HG03175 (cell line): ENCODE measurements around the gene UBE2L3.
A peak's percentile ranks its signal among the peaks of the same experiment; 100 is the strongest.
"Not testable (repeated sequence)": the region's sequence is repeated elsewhere in the genome, so short reads cannot be mapped to it uniquely, and the experiment has no call there.

Experiments
- ATAC-seq: cut with Tn5 transposase; IDR thresholded peaks from one replicate; pipeline ENCODE4 v1.9.1; 2021; ENCODE audit warnings: mild to moderate bottlenecking, moderate library complexity; ENCODE audit not compliant: unreplicated experiment

Gene UBE2L3

GRCh38 chr22:21626073-21626734, 58.7 kb downstream of the UBE2L3 start:
- no peak for ATAC-seq

GRCh38 chr22:21626735-21627469, 59.4 kb downstream of the UBE2L3 start:
- no peak for ATAC-seq

- ATAC-seq = peak; percentile 15
These were observed 61.1 kb downstream of the UBE2L3 start for GRCh38 chr22:21628386-21629254.

- ATAC-seq = peak; percentile 76
These were observed 62.0 kb downstream of the UBE2L3 start, which contains the start of gene YDJC for GRCh38 chr22:21629255-21630149. Gene YDJC (minus strand): TSS chr22:21630022. CDS start chr22:21630014, 8 bp downstream.

GRCh38 chr22:21631025-21631424, 63.5 kb downstream of the UBE2L3 start:
- ATAC-seq = no peak

GRCh38 chr22:21632237-21632895, 64.9 kb downstream of the UBE2L3 start, which contains the start of gene CCDC116:
Gene CCDC116 (plus strand): TSS chr22:21632760. CDS start chr22:21633182, 422 bp downstream.
- no peak for ATAC-seq

- no peak for ATAC-seq
These were observed 65.4 kb downstream of the UBE2L3 start for GRCh38 chr22:21632931-21633330.

- ATAC-seq = no peak
These were observed 66.0 kb downstream of the UBE2L3 start for GRCh38 chr22:21633481-21633880.

- ATAC-seq = no peak
These were observed 66.6 kb downstream of the UBE2L3 start for GRCh38 chr22:21634081-21634480.

- ATAC-seq = no peak
These were observed 67.3 kb downstream of the UBE2L3 start for GRCh38 chr22:21634844-21635243.

GRCh38 chr22:21635771-21636510, 68.4 kb downstream of the UBE2L3 start:
- ATAC-seq = no peak

GRCh38 chr22:21636629-21637218, 69.2 kb downstream of the UBE2L3 start:
- ATAC-seq = no peak

GRCh38 chr22:21637450-21637849, 69.9 kb downstream of the UBE2L3 start:
- ATAC-seq = not testable (repeated sequence)

GRCh38 chr22:21639359-21639758, 71.8 kb downstream of the UBE2L3 start:
- ATAC-seq = no peak

- ATAC-seq = no peak
These were observed 73.3 kb downstream of the UBE2L3 start for GRCh38 chr22:21640810-21641209.

- no peak for ATAC-seq
These were observed 73.9 kb downstream of the UBE2L3 start for GRCh38 chr22:21641417-21641788.

- peak; percentile 95 for ATAC-seq
These were observed 74.5 kb downstream of the UBE2L3 start, which contains the start of gene SDF2L1 for GRCh38 chr22:21641789-21642583. Gene SDF2L1 (plus strand): TSS chr22:21642302. CDS start chr22:21642337, 35 bp downstream.
